Superior temporal gyrus (tissue), 1 donor: ENCODE results near the gene ARF1.

Experiments
- DNase-seq: peaks from one replicate; pipeline ENCODE4 v3.0.0-alpha.2; 2016; ENCODE audit errors: extremely low spot score

The ARF1 gene

DNA sequence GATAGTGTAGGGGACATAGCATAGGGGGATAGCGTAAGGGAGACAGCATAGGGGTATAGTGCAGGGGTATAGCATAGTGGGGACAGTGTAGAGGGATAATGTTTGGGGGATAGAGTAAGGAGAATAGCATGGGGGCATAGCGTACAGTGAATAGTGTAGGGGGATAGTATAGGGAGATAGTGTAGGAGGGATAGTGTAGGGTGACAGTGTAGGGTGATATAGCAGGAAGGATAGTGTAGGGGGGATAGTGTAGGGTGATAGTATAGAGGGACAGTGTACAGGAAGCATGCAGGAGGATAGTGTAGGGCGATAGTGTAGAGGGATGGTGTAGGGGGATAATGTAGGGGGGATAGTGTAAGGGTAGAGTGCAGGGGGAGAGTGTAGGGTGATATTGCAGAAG, 11.7 kb upstream of the ARF1 start:
- DNase-seq = no peak

DNA sequence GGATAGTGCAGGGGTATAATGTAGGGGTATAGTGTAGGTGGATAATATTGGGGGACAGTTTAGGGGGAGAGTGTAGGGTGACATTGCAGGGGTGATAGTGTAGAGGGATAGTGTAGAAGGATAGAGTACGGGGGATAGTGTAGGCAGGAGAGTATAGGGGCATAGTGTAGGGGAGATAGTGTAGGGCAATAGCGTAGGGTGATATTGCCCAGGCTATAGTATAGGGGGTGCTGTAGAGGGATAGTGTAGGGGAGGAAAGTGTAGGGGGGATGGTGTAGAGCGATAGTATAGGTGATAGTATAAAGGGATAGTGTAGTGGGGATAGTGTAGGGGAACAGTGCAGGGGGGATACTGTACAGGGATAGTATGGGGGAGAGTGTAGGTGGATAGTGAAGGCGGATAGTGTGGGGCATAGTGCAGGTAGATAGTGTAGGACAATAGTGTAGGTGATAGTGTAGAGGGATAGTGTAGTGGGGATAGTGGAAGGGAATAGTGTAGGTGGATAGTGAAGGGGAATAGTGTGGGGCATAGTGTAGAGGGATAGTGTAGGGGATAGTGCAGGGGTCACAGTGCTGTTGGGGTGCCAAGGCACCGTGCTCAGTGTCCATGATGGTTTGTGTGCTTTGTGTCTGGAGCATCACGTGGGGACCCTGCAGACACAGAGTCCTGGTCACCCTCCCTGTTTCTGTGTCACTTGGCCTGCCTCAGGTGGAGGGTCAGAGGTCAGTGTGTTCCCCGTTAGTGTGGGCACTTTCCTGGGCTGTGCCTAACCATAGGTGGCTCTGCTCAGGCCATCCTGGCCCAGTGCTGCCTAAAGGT, 10.5 kb upstream of the ARF1 start:
- DNase-seq = no peak

DNA sequence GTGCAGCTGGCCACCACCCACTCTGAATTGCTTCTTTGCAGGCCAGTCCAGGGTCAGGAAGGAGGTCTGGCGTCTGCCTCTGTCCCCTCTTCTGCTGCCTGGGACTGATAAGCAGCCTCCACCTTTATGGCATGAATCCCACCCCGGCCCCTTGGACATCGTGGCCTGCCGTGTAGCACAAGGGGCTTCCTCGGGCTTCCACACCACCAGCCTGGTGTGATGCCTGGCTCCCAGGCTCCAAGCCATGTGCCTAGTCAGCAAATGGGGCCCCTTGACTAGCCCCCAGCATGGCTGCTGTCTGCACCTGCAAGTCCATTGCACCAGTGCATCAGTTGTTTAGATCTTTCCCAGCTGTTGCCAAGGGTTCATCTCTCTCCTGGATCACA, 9.9 kb upstream of the ARF1 start:
- DNase-seq = no peak

DNA sequence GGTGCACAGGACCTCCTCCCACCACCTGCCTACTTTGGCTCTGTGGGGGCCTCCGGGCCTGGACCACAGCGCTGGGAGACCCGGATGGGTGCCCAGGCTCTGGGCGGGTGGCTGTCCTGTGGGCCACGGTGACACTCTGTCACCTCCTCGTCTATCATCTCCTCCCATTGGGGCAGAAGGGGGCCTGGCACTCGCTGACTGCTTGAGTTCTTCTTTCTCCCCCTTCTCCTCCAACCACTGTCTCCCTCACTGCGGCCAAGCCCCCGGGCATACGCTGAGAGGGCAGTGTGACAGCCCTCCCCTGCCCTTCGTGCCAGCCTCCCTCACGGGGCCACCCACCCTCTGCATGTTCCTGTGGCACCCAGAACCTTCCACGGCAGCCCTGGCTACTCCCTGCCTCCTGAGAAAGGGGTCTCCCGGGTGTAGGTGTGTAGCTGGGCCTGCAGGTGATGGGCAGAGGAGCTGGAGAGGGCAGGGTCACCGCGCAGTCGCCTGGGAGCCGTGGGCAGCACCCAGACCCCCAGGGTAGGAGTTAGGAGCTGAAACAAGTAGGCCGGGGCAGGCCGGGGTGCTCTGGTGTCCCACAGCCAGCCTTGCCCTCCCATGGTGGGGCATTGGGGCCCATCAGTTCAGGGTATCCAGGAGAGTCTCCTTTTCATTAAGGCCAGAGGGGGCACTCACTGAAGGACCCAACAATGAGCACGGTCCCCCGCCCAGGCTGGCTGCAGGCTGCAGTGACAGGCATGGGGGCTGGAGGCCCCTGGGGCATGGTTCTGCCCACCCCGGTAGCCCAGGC, 9.2 kb upstream of the ARF1 start:
- DNase-seq = no peak

DNA sequence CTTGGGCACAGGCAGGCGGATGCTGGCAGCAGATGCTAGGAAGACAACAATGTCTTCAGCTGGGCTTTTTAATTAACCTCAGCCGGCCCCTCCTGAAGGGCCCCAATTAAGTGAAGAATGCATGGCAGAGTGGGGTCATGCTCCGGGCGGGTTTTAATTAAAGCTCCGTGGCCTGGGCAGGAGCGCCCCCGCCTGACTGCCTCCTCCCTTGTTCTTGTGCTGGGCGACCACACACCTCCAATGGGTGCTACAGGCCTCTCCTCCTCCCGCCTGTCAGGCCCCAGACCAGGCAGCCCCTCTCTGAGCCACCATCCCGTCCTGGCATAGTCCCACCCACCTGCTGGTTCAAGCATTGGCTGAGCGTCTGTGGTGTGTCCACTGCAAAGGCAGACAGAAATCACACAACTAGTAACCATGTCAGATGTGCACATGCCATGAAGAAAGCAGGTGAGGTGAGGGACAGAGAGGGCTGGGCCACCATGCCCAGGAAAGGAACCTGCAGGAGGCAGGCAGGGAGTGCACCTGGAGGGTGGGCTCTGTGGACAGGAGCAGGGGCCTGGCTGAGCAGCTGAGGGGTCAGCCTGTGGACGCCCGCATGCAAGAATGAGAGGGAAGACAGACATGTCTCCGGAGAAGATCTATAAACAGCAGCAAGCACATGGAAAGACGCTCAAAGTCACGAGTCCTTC, 8.5 kb upstream of the ARF1 start:
- DNase-seq = no peak

DNA sequence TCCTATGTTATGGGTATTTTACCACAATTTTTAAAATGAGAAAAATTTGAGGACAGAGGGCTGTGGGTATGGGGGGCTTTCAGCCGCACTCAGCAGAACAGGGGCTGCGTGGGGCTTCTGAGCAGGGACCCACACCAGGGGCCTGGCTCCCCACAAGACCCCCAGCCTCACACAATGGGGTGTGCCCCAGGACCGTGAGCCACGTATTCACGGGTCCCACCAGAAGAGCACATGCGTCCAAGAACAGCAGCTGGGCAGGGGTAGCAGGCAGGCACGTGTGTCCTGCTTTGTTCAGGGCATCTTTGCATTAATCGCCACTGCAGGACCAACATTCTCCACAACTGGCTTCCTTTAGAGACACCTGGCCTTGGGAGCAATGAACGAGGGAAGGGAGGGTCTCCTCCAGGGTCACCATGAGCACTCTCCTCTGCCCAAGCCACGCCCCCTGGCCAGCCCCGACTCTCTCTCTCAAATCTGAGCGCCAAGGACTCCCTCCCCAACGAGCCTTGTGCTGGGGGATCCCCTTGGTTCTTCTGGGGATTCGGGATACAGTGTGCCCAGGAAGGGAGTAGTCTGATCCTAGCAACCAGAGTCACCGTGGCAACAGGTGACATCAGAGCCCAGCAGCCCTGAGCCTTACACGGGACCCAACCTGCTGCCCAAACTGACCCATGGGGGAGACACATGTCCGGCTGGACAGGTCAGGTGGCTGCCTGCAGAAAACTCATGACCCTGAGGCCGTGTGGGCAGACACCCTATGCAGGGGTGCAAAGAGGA, 7.4 kb upstream of the ARF1 start:
- no peak for DNase-seq

DNA sequence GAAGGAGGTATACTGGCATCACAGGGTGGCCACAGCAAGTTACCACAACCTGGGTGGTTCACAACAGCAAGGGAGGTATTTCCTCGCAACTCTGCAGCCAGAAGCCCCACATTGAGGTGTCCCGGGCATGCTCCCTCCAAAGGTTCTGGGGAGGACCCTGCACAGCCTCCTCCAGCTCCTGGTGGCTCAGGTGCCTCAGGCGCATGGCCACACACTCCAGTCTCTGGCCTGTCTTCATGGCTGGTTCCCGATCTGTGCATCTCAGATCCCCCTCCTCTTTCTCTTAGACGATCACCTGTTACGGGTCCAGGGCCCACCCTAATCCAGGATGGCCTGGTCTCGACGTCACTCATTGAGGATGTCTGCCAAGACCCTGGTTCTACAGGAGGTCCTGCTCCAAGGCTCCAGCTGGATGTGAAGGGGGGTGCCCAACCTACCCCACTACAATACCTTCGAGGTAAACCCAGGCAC, 6.7 kb upstream of the ARF1 start:
- DNase-seq = no peak

DNA sequence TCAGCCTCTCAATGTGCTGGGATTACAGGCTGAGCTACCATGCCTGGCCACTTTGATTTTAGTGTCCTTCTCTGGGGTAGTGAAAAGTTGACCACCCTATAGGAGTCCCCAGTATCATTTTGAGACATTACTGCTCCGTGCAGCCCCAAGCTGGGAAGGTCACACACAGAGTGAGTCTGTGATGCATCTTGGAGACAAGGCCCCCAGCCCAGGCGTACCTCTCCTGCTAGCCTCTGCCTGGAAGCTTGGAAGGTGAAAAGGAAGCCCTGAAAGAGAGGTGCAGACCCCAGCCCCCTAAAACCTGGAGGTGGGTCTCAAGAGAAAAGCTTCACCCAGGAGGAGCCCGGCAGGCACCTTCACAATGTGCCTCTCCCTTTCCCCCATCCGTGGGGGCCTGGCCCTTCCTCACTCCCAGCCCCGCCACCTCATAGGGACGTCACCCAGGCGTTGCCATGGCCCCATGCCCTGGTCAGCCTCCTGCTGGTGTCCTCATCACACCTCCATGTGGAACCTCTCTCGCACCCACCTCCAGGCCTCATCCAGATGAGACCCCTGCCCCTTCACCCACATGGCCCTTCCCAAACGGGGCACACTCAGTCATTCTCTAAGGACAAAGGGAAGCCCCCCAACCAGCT, 5.6 kb upstream of the ARF1 start:
- no peak for DNase-seq

DNA sequence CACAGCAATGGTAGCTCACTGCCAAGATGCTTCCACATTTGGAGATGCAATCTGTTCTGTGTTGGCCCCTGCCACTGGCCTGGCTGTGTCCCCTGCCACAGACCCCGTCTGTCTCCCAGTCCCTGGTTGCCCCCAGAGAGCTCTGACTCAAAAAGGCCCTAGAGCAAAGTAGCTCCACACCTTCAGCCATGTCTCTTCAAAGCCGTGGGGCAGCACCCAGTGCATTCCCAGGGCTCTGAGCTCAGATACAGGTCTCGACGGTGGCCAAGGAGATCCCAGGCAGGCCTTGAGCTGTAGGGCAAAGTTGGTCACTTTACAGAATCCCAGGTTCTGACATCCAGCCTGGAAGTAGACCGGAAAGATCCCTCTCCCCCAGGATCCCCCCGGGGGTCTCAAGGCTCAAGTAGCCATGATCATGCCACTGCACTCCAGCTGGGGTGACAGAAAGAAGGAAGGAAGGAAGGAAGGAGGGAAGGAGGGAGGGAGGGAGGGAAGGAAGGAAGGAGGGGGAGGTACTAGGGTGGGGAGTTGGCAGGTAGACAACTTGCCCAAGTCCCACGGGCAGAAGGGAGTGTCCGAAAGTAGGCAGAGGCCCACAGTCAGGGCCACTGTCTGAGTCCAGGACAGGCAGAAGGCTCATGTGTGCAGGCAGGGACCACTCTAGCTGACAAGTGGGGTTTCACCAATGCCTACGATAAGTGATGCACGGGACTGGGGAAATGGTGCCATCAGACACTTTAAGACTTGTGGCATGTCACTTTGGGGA, 4.8 kb upstream of the ARF1 start:
- no peak for DNase-seq

DNA sequence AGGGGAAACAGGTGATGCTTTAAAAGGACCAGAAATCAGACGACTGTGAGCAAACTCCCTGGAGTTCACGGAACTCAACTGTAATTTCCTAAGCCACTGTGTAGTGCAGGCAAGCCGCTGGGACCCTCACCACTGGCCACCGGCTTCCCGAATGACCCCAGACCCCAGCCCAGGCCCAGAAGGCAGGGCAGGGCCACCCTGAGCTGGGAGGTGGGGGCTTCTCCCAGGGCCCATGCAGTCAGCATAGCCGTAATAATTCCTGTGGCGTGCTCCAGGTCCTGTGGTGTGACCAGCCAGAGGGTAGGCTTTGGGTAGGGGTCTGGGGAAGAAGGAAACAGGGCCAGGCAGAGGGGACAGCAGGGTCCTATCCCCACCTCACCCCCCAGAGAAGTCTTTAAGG, 3.5 kb upstream of the ARF1 start:
- DNase-seq = no peak

DNA sequence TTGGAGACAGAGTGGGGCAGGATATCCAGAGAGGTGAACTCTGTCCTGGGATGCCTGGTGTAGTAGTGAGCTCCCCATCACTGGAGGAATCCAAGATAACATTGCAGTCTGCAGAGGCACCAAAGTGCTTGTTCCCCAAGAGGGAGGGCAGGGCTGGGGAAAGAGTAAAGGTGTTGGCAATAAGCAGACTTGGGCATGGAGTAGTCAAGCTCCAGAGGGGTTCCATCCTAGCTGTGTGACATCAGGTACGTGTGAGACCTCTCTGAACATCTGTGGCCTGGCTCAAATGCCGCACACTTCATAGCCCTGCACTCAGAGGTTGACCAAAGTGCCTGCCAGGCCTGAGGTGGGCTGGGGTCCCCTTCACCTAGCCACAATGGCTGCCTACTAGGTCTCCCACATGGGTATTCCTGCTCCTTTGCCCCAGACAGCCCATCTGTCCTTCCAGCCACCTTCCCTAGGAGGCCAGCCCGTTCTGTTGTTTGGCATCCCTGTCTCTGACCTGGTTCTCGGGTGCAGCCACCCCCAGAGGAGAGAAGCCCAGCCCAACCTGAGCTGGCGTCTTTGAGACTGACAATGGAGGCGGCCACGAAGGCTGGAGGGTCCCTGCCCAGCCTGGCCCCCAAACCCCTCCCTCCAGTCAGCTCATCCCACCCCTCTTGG, 2.8 kb upstream of the ARF1 start:
- no peak for DNase-seq

DNA sequence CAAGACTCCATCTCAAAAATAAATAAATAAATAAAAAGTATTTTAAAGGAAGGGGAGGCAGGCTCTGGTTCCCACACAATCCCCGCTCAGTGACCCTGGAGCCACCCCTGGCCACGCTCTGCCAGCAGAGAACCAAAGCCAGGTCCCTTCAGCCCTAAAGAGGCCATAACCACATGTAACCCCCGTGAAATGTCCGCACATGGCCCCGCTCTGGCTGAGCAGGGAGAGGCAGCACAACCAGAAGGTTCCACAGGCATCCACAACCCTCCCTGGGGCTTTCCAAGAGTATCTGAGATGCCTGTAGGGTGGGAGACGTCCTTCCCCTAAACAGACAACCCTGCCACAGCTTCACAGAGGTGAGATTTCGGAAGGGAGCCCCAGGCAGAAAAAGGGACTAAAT, 1.4 kb upstream of the ARF1 start:
- no peak for DNase-seq

DNA sequence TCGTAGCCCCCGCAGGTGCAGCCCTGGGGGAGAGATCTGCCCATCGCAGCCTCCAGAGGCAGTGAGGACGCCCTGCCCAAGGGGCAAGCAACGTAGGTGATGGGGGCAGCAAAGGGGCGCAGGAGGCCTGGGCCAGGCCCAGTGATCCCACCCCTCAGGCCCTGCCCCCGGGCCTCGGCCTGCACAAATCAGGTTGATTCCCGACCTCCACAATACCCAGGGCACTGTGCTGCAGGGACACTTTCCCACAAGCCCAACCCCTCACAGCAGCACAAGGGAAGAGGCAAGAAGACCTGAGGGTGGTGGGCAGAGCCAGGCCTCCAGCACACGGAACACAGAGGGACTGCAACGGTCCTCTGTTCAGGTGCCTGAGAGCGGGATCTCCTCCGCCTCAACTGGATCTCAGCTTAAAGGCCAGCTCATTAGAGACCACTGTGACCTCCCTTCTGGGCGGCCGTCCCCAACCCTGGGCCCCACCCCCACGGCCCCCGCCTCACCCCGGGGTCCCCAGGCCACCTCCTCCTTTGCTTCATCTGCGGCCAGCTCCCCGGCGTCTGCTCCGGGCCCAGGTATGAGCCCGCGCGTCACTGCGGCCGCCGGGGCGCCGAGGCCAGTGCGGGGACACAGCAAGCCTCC, 812 bp upstream of the ARF1 start:
- no peak for DNase-seq

DNA sequence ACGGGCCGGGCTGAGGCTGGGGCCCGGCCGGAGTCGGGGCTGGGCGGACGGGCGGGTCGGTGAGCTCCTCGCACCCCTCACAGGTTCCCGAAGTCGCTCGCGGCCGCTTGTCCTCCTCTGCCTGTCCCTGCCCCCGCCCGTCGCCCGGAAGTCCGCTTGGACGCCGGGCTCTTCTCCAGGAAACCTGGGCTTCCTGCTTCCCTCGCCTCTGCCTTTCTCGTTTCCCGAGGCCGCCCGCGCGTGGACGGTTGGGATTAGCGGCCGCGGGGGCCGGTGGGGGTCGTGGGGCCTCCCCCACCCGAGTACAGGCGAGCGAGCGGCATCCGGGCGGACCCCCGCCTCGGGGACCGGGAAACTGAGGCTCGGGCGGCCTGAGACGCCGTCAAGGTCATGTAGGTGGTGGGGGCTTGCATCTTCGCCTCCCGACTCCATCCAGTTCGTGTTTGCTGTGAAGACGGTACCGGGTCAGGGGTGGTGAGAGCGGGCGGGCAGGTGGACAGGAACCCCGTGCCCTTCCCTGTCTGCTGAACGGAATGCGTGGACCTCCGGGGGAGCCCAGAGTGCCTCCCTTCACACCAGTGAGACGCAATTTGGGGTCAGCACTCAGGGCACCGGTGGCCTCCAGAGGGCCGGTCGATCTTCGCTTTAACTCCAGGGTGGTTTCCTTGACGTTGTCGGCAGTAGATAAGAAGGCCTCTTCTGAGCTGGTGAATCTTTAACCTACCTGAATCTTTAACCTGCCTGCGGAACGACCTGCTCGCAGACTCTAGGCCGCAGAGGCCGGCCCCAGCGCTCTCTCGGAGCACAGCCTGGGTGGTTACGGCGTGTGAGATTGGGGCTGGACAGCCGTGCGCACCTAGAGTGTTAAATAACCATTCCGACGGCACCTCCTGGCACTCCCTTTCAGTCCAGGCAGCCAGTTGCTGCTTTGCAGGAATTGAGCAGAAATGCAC, 686 bp downstream of the ARF1 start:
- DNase-seq = no peak

DNA sequence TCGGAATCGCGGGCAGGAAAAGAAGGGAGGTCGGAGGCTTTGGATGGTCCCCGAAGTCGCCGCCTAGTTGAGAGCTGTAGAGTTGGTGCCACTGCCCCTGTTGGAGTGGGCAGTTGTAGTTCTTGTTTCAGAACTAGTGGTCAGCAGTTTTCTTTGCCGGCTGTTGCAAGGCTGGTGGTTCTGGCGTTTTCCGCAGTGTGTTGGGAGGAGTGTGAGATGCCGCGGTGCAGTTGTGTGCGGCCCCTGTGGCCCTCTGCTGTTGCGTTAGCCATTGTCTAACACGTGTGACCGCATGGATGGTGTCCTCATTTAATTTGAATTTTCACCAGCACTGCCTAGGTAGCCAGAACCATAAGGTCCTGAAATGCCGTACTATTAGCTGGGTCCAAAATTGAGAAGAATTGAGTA, 1.4 kb downstream of the ARF1 start:
- no peak for DNase-seq

DNA sequence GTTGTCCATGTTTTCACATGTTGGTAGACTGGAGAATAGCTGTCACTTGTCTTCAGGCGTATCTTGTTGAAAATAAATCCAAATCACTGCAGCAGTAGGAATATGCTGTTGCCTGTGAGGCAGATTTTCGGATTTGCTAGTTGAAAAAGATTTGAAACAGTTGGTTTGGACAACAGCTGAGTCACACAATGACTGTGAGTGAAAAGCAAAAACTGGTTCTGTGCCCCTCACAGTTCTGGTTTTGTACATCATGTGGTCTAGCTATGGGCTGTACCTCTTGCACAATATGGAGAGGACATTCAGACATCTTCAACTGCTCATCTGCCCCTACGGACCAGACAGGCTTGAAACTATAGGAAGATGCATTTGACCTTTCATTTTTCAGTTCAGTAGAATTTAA, 1.8 kb downstream of the ARF1 start:
- DNase-seq = no peak

DNA sequence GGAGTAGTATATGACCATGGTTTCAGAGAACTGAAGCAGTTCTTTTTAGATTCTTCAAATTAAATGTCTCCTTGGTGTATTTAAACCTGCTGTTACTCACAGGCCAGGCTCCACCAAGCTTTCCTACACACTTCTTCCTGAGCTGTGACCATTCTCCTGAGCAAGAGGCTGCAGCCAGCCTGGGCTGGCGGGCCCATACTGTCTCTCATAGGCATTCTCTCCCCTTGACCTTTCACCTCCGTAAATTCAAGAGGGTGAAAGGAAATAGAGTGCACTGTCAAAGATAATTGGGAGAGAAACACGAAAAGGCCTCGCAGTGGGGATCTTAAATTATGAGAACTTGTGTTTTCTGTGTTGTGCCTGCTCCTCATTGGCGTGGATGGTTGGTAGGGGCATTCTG, 2.3 kb downstream of the ARF1 start:
- DNase-seq = no peak

DNA sequence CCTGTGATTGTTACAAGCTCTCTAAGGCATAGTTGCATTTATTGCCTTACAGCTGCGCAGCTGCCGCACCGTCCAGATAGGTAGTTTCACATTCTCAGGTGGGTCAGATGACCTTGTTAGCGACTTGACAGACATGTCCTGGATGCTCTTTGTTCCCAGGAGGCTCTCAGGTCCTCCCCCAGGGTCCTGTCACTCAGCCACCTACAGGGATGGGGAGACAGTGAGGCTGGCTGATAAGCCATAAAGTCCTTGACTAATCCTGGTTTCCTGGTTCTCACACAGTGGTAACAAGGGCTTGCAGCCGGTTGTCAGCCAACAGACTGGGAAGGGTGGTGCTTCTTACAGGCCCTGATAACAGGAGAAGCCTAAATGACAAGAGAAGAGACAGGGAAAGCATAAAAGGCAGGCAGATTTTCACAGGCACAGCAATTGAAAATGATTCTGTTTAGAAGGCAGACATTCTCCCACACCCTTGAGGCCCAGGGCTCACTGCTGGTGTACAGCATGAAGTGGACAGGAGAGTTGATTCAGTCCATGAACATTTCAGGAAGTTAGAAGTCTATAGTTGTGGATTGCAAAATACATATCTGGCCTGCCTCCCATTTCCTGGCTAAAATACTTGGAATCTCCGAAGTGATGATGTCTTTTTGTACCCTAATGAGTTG, 2.9 kb downstream of the ARF1 start:
- no peak for DNase-seq
